IPS-NIHi7 (cell line): ENCODE results near the gene GABPB1.
"Not testable (repeated sequence)": the region's sequence is repeated elsewhere in the genome, so short reads cannot be mapped to it uniquely, and the experiment has no call there.

ENCODE experiments used
- DNase-seq: peaks from one replicate; pipeline ENCODE4 v3.0.0; 2012; ENCODE audit warnings: mixed read lengths; ENCODE audit errors: extremely low spot score

The GABPB1 gene

DNA sequence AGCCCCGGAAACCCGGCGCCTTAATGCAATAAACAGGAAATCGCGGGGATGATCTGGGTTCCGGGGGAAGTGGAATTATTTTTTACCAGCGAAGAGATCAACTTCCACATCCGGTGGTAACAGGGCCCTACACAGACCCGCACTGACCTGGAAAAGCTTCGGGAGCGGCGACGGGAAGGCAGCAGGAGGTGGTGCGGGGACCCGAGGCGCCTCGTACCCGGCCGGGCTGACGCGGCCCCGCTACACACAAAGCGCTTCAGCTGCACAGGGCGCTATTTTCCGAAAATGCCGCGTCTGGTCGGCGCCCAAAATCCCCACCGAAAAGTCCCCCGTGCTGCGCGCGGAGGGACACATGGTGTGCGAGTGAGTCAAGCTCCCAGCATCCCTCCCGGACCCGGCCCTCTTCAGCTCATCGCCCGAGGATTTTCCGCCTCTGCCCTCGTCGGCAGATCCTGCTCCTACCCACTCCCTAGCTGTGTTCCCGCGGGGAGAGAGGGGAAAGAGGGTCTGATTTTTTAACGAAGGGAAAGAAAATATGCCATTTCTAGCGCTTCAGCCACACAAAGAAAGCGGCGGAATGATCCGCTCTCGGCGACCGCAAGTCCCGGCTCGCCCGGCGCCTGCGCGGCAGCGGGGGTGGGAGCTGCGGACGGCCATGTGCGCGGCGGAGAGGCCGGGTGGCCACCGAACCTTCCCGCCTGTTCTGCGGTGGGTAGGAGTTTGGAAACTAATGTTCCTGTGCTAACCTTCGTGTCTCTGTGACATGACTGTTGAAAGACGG is at the start of gene GABPB1:
TSS of gene GABPB1 (minus strand) at position 361 of the 781 bp plus-strand sequence. CDS start 45,400 bp downstream, outside the sequence.
- DNase-seq: peak; percentile 87

DNA sequence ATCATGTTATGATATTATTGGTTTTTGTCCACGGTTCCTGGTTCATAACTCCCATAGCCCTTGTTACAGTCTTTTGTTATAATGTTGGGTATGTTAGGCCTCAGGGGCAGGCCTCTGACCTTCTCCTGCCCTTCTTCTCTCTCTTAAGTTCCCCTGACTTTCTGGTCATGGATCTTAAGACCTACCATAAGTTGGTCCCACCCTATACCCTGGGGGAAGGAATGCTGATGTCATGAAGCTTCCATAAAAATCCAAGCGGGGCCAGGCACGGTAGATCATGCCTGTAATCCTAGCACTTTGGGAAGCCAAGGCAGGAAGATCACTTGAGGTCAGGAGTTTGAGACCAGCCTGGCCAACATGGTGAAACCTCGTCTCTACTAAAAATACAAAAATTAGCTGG is 36.6 kb upstream of the GABPB1 start:
- not testable (repeated sequence) for DNase-seq

DNA sequence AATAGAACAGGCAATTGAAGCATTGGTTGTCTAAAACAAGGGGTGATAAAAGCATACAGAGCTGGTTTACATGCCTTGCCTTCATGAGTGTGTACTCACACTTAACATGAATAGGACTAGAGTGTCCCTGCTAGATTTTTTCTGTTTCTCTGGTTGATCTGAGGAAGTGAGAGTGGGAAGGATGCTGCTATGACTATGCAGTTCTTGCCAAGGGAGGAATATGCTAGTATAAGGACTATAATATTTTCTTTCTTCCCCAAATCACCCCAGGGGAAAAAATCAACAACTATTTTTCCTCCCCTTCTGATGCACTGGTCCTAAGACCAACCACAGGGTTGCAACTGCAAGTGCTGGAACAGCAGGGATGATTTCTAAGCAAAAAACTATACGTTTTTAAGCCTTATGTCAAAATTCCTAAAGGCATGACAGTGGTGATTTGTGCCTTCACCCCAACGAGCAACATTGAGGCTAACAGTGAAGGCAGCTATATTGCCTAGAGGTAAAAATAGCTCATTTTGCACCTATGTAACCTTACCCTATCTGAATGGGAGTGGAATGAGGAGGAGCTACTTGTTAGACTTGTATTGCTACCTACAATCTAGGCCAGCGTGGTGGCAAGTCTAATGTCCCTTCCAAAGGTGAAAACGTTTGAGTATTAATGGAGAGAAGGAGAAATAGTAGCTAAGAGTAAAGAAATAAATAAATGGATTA is 35.7 kb upstream of the GABPB1 start:
- no peak for DNase-seq

DNA sequence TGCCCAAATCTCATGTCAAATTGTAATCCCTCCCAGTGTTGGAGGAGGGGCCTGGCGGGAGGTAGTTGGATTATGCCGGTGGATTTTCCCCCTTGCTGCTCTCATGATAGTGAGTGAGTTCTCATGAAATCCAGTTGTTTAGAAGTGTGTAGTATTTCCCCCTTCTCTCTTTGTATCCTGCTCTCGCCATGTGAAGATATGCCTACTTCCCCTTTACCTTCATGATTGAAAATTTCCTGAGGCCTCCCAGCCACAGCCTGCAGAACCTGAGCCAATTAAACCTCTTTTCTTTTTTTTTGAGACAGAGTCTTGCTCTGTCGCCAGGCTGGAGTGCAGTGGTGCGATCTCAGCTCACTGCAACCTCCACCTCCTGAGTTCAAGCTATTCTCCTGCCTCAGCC is 27.4 kb upstream of the GABPB1 start:
- DNase-seq: not testable (repeated sequence)

DNA sequence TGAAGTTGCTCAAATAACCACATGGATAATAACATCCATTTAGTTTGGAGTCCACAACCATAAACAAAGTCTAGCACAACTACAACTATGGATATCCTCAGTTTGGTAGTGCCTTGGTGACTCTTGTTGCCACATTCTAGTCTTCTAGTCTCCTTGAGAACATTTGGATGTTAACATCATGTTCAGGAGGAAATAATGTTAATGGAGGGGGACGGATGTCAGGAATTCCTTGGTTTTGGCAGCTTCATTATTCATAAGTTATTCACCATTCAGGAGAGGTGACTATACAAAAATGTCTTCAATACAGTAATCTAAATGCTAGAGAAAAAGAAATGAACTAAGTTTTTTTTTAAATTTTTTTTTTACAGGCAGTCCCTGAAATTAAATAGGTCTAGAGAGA is 26.4 kb upstream of the GABPB1 start:
- no peak for DNase-seq

DNA sequence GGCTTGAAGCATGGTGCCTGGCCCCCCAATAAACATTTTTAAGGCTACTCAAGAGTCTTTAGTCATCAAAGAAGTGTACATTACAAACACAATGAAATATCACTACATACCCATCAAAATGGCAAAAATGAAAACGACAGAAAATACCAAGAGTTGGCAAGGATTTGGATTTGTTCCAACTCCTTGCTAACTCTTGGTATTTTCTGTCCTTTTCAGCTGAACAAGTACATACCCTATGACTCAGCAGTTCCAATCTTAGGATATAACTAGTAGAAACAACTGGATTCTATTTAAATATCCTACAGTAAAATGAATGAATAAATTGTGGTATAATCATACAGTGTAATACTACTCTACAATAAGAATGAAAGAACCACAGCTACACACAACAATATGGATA is 25.1 kb upstream of the GABPB1 start:
- no peak for DNase-seq

DNA sequence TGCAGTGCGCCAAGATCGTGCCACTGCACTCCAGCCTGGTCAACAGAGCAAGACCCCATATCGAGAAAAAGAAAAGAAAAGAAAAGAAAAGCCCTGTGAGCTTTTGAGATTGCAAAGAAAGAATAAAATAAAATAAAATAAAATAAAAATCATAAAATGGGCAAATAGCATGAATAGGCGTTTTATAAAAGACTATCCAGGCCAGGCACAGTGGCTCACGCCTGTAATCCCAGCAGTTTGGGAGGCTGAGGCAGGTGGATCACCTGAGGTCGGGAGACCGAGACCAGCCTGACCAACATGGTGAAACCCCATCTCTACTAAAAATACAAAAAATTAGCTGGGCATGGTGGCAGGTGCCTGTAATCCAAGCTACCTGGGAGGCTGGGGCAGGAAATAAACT is 24.4 kb upstream of the GABPB1 start:
- DNase-seq: not testable (repeated sequence)

DNA sequence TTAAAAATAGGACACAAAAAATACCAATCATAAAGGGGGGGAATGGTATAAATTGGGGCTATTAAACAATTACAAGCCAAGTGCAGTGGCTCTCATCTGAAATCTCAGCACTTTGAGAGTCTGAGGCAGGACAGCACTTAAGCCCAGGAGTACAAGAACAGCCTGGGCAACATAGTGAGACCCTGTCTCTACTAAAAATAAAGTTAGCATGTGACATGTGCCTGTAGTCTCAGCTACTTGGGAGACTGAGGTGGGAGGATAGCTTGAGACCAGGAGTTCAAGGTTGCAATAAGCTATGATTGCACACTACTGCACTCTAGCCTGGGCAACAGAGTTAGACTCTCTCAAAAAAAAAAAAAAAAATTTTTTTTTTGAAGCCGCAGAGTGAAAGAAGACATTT is 23.8 kb upstream of the GABPB1 start:
- no peak for DNase-seq

DNA sequence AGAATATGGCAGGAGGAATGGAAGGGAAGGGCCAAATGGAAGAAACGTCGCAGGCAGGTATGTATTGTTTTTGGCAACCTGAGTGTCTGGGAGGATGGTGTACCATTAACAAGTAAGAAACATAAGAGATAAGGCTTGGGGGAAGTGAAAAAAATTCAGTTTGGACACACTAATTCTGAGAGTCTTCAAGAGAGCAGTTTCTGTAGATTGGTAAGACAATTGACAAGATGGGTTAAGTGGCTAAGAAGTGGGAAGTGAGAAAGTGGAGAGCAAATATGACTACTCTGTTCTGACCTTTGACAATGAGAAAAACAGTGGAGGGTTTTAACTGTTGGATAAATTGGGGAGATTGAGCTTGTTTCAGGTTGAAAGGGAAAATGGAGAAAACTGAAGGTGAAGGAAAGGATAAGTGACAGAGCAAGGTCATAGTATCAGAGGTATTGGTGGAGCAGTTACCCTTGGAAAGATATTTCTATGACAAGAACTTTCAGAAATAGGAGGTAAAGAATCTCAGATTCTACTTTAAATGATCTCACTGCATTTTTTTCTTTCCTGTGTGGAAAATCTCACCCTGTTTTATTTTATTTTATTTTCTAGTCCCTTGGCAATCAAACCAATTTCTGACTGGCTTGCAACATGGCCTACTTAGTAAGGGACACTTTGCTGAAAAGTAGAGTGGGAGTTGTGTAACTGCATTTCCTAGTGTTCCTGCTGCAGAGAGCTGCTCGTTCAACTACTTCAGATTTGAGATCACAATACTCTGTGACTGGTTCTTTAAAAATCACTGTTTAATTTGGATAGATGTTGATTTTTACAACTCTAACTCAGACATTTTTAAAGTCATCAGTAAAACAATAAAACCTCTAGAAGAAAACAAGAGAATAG is 23.1 kb upstream of the GABPB1 start:
- DNase-seq: no peak

DNA sequence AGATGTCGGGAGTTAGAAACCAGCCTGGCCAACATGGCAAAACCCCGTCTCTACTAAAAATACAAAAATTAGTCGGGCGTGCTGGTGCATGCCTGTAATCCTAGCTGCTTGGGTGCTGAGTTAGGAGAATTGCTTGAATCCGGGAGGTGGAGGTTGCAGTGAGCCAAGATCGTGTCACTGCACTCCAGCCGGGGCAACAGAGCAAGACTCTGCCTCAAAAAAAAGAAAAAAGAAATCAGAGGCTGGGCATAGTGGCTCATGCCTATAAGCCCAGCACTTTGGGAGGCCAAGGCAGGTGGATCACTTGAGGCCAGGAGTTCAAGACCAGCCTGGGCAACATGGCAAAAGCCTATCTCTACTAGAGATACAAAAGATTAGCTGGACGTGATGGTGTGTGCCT is 14.6 kb upstream of the GABPB1 start:
- not testable (repeated sequence) for DNase-seq

DNA sequence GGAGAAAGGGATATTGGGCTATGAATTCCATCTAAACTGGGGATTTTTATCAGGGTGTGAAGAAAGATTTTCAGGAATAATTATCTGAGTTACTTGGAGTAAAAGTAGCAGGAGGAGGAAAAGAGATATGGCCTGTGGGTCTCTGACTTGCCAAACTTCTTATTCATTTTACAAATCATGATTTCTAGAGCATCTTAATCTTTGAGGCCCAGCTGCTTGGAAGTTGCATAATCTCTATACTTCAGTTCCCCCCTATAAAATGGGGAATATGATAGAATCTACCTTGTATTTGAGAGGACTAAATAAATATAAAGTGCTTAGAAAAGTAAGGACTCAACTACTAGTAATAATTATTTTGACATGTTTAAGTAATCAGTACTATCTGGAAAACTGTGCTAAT is 11.0 kb upstream of the GABPB1 start:
- DNase-seq: no peak

DNA sequence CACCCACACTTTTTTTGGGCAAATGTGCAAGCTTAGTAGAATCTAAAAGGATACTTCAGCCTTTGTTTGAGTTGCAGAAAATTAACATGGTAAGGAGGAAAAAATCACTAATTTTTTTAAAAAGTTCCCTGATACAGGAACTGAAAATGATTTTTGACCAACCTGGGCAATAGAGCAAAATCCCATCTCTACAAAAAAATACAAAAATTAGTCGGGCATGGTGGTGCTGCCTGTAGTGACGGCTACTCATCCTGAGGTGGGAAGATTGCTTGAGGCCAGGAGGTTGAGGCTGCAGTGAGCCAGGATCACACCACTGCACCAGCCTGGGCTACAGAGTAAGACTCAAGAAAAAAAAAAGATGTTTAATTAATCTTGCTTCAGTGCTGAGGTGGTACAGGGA is 10.6 kb upstream of the GABPB1 start:
- no peak for DNase-seq

DNA sequence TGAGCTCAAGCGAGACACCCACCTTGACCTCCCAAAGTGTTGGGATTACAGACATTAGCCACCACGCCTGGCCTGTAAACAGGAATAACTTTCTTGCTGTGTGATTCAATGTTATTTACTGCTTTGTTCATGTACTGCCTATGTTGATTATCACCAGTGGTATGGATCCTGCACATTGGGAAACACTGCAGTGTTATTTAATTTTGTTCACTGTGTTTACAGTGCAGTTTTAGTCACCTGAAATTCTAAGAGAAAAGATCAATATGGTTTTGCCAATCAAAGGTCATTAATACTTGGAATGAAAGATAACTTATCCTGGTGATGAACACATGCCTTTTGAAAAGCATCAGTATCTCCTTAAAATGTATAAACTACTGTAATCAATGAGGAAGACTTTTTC is 8.6 kb upstream of the GABPB1 start:
- DNase-seq: no peak

DNA sequence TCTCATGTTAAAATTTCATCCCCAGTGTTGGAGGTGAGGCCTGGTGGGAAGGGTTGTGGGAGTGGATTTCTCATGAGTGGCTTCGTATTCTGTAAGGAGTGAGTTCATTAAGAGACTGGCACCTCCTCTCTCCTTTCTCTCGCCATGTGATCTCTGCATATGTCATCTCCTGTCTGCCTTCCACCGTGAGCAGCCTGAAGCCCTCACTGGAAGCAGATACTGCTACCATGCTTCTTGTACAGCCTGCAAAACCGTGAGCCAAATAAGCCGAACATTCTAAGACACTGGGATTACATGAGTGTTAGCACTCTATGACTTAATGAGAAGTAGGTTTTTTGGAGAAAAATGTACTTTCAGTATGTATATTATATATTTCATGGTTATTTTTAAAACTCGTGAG is 6.8 kb upstream of the GABPB1 start:
- DNase-seq: no peak

DNA sequence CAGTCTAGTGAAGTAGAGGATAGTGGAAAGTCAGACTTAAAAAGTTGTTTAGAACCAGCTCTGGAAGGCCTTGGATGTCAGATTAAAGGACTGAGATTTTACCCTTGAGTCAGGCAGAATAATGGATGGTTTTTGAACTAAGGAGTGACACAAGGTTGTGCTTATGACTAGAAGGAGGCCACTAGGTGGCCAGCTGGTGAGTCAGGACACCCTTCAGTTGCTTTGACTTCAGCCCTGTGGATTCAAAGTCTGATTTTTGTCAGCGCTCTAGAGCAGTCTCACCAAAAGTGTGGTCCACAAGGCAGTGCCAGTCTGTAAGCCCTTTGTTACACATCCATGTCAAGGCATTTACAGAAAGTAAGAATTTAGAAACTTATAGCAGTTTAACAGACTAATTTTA is 3.8 kb upstream of the GABPB1 start:
- peak; percentile 58 for DNase-seq

DNA sequence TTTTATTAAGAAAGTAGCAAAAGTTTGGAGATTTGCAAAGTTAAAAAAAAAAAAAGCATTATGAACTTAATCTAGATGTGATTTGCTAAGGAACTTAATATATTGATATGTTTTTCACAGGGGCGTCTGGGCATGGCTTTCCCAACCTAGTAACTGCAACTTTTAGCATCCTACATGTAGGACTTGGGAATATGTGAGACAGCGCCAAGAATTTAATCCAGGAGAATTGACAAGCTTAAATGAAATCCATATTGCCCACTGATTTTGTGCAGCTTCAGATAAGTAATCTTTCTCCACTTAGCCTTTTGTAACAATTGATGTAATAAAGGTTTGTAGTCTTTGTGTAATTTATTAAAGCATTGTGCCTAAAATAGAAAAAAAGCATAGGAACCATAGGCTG is 982 bp upstream of the GABPB1 start:
- no peak for DNase-seq

DNA sequence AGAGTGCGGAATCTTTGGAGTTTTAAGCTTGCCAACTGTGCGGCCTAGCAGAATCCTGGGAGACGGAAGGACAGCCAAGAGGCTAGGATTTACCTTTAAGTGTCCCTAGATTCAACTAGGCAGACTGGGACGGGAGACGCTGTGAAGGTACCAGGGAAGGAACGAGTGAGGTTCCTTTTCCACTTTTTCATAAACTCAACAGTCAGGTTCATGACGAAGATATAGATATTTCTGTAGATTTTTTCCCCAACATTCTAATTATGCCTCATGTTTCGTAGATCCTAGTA is 564 bp upstream of the GABPB1 start:
- DNase-seq: no peak

DNA sequence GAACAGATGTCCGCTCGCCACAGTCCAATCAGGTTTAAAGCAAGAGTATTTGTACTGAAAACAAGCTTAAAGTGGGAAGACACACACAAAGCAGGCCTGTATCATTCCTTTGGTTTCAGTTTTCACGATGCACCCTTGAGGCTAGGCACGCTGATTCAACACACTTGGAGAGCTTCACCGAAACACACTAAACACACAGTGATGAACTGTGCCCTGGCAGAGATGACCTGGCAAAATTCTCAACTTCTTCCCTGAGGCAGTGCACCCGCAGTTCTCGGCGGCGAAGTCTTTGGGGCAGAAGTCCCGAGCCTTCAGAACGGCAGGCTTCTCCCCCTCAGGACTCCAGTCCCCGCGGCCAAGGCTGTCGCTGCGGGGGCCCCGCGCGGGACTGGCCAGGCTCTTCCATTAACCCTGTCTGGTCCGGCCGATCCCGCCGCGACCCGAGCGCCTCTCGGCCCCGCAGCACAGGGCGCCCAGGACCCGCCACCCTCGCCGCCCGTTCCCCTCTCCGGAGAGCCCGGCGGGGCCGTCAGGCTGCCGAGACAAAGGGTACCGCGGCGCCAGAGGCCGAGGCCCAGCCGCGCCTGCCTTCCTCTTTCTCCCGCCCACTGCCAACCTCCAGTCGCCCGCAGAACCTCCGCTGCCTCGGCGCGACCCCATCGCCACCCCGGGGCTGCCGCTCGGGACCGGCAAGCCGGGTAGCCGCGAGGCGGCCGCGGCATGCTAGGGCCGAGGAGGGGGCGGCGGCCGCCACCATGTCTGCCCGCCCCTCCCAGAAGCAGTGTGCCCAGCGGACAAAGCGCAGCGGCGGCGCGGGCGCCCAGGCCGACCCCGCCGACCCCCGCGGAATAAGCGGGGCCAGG is 792 bp downstream of the GABPB1 start:
- peak; percentile 28 for DNase-seq

DNA sequence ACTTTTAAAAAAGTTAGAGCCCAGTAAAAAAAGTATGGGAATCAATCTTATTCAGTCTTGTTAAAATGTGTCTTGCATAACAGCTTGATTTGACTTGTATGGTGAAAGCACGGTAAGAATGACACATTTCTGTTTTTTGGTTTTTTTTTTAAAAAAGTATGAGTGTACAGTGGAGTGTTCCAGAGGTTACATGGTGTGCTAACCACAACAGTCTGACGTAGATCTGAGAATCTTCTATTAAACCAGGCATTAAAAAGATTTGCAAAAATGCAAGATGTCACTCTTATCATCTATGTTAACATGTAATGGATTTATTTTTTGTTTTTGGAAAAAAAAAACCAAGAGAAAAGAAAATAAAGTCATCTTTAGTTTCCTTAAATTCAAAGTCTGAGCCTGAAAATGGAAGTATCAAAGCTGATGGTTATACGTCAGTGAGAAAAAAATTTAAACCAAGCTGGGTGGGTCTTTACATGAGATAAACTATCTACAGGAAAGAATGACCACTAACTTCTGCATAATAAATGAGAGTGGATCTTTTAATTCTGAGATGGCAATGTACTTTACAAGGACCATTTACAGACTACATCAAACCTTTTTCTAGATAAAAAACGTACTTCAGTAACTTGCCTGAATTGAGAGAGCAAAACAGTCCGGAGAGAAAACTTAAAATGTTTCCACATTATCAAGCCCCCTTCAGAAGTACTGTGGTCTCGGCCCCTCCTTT is 1.6 kb downstream of the GABPB1 start:
- no peak for DNase-seq

DNA sequence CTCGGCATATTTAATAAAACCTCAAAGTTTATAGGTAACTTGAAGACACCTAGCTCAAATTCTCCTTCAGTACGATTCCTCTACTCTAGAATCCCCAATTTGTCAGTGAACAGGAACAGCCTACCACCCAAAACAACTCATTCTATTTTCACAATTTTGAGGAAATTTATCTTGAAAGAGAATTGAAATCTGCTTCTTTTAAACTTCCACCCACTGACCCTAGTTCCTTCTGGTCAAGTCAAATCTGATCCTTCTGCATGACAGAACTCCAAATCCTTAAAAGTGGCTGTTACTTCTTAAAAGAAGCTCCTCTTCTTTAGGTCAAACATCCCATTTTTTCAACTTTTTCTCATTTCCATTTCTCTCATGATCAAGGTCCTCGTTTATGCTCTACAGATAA is 4.4 kb downstream of the GABPB1 start:
- DNase-seq: no peak

DNA sequence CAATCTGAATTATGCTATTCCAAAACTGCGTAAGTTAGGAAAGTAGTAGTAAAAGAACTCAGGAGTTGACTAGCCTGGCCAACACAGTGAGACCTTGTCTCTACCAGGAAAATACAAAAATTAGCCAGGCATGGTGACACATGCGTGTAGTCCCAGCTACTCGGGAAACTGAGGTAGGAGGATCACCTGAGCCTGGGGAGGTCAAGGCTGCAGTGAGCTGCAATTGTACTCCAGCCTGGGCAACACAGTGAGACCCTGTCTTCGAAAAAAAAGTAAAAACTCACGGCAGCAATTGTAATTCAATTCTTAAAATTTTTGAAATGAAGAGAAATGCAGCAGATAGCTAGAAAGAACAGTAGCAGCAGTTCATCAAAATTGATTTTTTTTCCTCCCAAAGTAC is 9.7 kb downstream of the GABPB1 start:
- no peak for DNase-seq
